Chondrocyte (in vitro differentiated cells): ENCODE results near the gene B3GNT4. TPM values are rescaled to one million over a fixed set of nuclear protein-coding genes. Genes with fewer than 3 reads are reported as not detected.
A peak's percentile ranks its signal among the peaks of the same experiment; 100 is the strongest.
"Not testable (repeated sequence)": the region's sequence is repeated elsewhere in the genome, so short reads cannot be mapped to it uniquely, and the experiment has no call there.

Source experiments
- DNase-seq: peaks from one replicate; pipeline ENCODE4 v3.0.0; 2021; ENCODE audit warnings: mixed read lengths, low spot score
- H3K27ac Mint-ChIP-seq: one replicate; pipeline ENCODE4 v1.8.0; 2021; ENCODE audit warnings: mild to moderate bottlenecking, moderate library complexity, mixed read lengths; ENCODE audit not compliant: unreplicated experiment
- H3K27me3 Mint-ChIP-seq: 2 replicates; pipeline ENCODE4 v1.8.0; 2021; ENCODE audit warnings: low read depth, mixed read lengths
- H3K36me3 Mint-ChIP-seq: 2 replicates; pipeline ENCODE4 v1.8.0; 2021; ENCODE audit warnings: low read depth, mixed read lengths
- H3K4me1 Mint-ChIP-seq: 2 replicates; pipeline ENCODE4 v1.8.0; 2021; ENCODE audit warnings: low read depth, mild to moderate bottlenecking, mixed read lengths
- H3K4me3 Mint-ChIP-seq: one replicate; pipeline ENCODE4 v1.8.0; 2021; ENCODE audit warnings: mild to moderate bottlenecking, moderate library complexity, mixed read lengths; ENCODE audit not compliant: unreplicated experiment
- H3K9me3 Mint-ChIP-seq: 2 replicates; pipeline ENCODE4 v1.8.0; 2021; ENCODE audit warnings: low read depth, mixed read lengths
- CTCF ChIP-seq: fragments of 200-600 bp; sonication (generic); IDR thresholded peaks from 2 replicates; pipeline ENCODE4 v1.5.0; 2021; ENCODE audit warnings: antibody characterized with exemption, mild to moderate bottlenecking, moderate library complexity
- total RNA-seq: library from RNA; stranded (reverse); gene quantifications from 3 replicates; pipeline ENCODE4 v1.2.1, GENCODE V29; 2021

B3GNT4 gene
- total RNA-seq, 1 donor from 2014 or later = 1.0 TPM

GRCh38 chr12:122171399-122171798 is 32.1 kb upstream of the B3GNT4 start:
- TF ChIP-seq CTCF = no peak
- H3K27ac Mint-ChIP-seq = no peak overlapping the region
- H3K36me3 Mint-ChIP-seq = no peaks in the 10 kb centered on the region
- no peaks in the 10 kb centered on the region for H3K4me1 Mint-ChIP-seq
- no peak overlapping the region for H3K4me3 Mint-ChIP-seq
- no peaks in the 10 kb centered on the region for H3K27me3 Mint-ChIP-seq
- DNase-seq = no peak
- H3K9me3 Mint-ChIP-seq = no peaks in the 10 kb centered on the region

GRCh38 chr12:122172262-122172939 is 31.1 kb upstream of the B3GNT4 start:
- no peak for TF ChIP-seq CTCF
- H3K27me3 Mint-ChIP-seq = no peaks in the 10 kb centered on the region
- no peak overlapping the region for H3K4me3 Mint-ChIP-seq
- no peak overlapping the region for H3K27ac Mint-ChIP-seq
- no peak for DNase-seq
- no peaks in the 10 kb centered on the region for H3K36me3 Mint-ChIP-seq
- H3K4me1 Mint-ChIP-seq = no peaks in the 10 kb centered on the region
- no peaks in the 10 kb centered on the region for H3K9me3 Mint-ChIP-seq

- DNase-seq = no peak
- no peaks in the 10 kb centered on the region for H3K36me3 Mint-ChIP-seq
- no peak for TF ChIP-seq CTCF
- H3K27me3 Mint-ChIP-seq = no peaks in the 10 kb centered on the region
- no peak within 1 kb of the TSS for H3K27ac Mint-ChIP-seq
- no peaks in the 10 kb centered on the region for H3K4me1 Mint-ChIP-seq
- no peak within 1 kb of the TSS for H3K4me3 Mint-ChIP-seq
- H3K9me3 Mint-ChIP-seq = no peaks in the 10 kb centered on the region
These were observed 29.2 kb upstream of the B3GNT4 start, which contains the start of gene IL31 for GRCh38 chr12:122174155-122174845. IL31 (minus strand) TSS chr12:122174221; CDS start chr12:122174172, 49 bp downstream.

GRCh38 chr12:122176473-122176872 is 27.0 kb upstream of the B3GNT4 start:
- H3K27ac Mint-ChIP-seq, H3K36me3 Mint-ChIP-seq, H3K27me3 Mint-ChIP-seq, DNase-seq, H3K4me3 Mint-ChIP-seq, H3K4me1 Mint-ChIP-seq, H3K9me3 Mint-ChIP-seq: not testable (repeated sequence)

GRCh38 chr12:122182887-122183587 is 20.5 kb upstream of the B3GNT4 start, which contains the start of gene LRRC43:
LRRC43 (plus strand) TSS chr12:122183123; CDS start chr12:122183145, 22 bp downstream.
- TF ChIP-seq CTCF = no peak
- H3K36me3 Mint-ChIP-seq = peaks cover 1% of the 10 kb centered on the region
- peak within 1 kb of the TSS; percentile 70 for H3K4me3 Mint-ChIP-seq
- no peak within 1 kb of the TSS for H3K27ac Mint-ChIP-seq
- no peak for DNase-seq
- peaks cover 7% of the 10 kb centered on the region for H3K4me1 Mint-ChIP-seq
- H3K27me3 Mint-ChIP-seq = no peaks in the 10 kb centered on the region
- H3K9me3 Mint-ChIP-seq = no peaks in the 10 kb centered on the region
